Measurements from ENCODE around the gene ALDH1L2. TPM values are rescaled to one million over a fixed set of nuclear protein-coding genes. Genes with fewer than 3 reads are reported as not detected.

Gene ALDH1L2
- total and polyA plus RNA-seq, 5 donors from 2014 or later: not detected

GRCh38 chr12:104975587-104976343 is 108.5 kb downstream of the ALDH1L2 start:
- ATAC-seq (ENCODE audit: low read depth in 2 of 2): no peak
- H3K27ac ChIP-seq (ENCODE audit: insufficient read depth, low read length, poor library complexity, severe bottlenecking): no peak overlapping the region

GRCh38 chr12:104974626-104975290 is 109.5 kb downstream of the ALDH1L2 start:
- Mint-ChIP-seq H3K27me3 (peaks cover 6% of the 10 kb centered on the region), H3K4me3 (no peak overlapping the region), H3K36me3 (no peaks in the 10 kb centered on the region), H3K27ac (peak overlapping the region in 1 of 3 donors; percentile 8), H3K9me3 (no peaks in the 10 kb centered on the region), H3K4me1 (no peaks in the 10 kb centered on the region)
- peak; percentile 53 to 56 for ATAC-seq (ENCODE audit: low read depth in 2 of 2)
- DNase-seq: no peak
- Histone ChIP-seq H3K4me3 (ENCODE audit: low read depth, low read length) (no peak overlapping the region), H3K27ac (ENCODE audit: insufficient read depth, low read length, poor library complexity, severe bottlenecking) (no peak overlapping the region), H3K9me3 (ENCODE audit: control insufficient read depth in 2 of 2, low read length in 2 of 2) (no peaks in the 10 kb centered on the region), H3K36me3 (ENCODE audit: control insufficient read depth, insufficient read depth, low read length) (no peaks in the 10 kb centered on the region), H3K4me1 (ENCODE audit: control insufficient read depth, insufficient read depth, low read length, poor library complexity, severe bottlenecking) (no peaks in the 10 kb centered on the region), H3K27me3 (ENCODE audit: control insufficient read depth, insufficient read depth, low read length) (peaks cover 2% of the 10 kb centered on the region)

More at GRCh38 chr12:104975587-104976343, 108.5 kb downstream of the ALDH1L2 start:
- H3K4me3 ChIP-seq (ENCODE audit: low read depth, low read length): no peak overlapping the region
- no peaks in the 10 kb centered on the region for H3K9me3 Mint-ChIP-seq
- H3K36me3 ChIP-seq (ENCODE audit: control insufficient read depth, insufficient read depth, low read length): no peaks in the 10 kb centered on the region
- H3K4me1 ChIP-seq (ENCODE audit: control insufficient read depth, insufficient read depth, low read length, poor library complexity, severe bottlenecking): no peaks in the 10 kb centered on the region
- no peaks in the 10 kb centered on the region for H3K36me3 Mint-ChIP-seq
- no peak overlapping the region for H3K4me3 Mint-ChIP-seq
- H3K27me3 Mint-ChIP-seq: peaks cover 6% of the 10 kb centered on the region
- H3K27me3 ChIP-seq (ENCODE audit: control insufficient read depth, insufficient read depth, low read length): peaks cover 2% of the 10 kb centered on the region
- H3K9me3 ChIP-seq (ENCODE audit: control insufficient read depth in 2 of 2, low read length in 2 of 2): no peaks in the 10 kb centered on the region
- DNase-seq: no peak
- H3K27ac Mint-ChIP-seq: no peak overlapping the region
- H3K4me1 Mint-ChIP-seq: no peaks in the 10 kb centered on the region

GRCh38 chr12:104973250-104973649 is 111.0 kb downstream of the ALDH1L2 start:
- Mint-ChIP-seq H3K4me3 (no peak overlapping the region), H3K27me3 (peaks cover 6% of the 10 kb centered on the region), H3K27ac (no peak overlapping the region), H3K9me3 (no peaks in the 10 kb centered on the region), H3K36me3 (no peaks in the 10 kb centered on the region), H3K4me1 (no peaks in the 10 kb centered on the region)
- DNase-seq (no peak), ATAC-seq (ENCODE audit: low read depth in 2 of 2) (no peak)
- H3K4me3 ChIP-seq (ENCODE audit: low read depth, low read length): no peak overlapping the region
- H3K36me3 ChIP-seq (ENCODE audit: control insufficient read depth, insufficient read depth, low read length): no peaks in the 10 kb centered on the region
- no peaks in the 10 kb centered on the region for H3K4me1 ChIP-seq (ENCODE audit: control insufficient read depth, insufficient read depth, low read length, poor library complexity, severe bottlenecking)
- no peaks in the 10 kb centered on the region for H3K27me3 ChIP-seq (ENCODE audit: control insufficient read depth, insufficient read depth, low read length)
- no peaks in the 10 kb centered on the region for H3K9me3 ChIP-seq (ENCODE audit: control insufficient read depth in 2 of 2, low read length in 2 of 2)
- no peak overlapping the region for H3K27ac ChIP-seq (ENCODE audit: insufficient read depth, low read length, poor library complexity, severe bottlenecking)

- H3K27me3 ChIP-seq (ENCODE audit: control insufficient read depth, insufficient read depth, low read length): no peaks in the 10 kb centered on the region
- no peak overlapping the region for H3K27ac Mint-ChIP-seq
- H3K27ac ChIP-seq (ENCODE audit: insufficient read depth, low read length, poor library complexity, severe bottlenecking): no peak overlapping the region
- H3K9me3 ChIP-seq (ENCODE audit: control insufficient read depth in 2 of 2, low read length in 2 of 2): no peaks in the 10 kb centered on the region
- peaks cover 10% of the 10 kb centered on the region for H3K27me3 Mint-ChIP-seq
- DNase-seq (no peak), ATAC-seq (ENCODE audit: low read depth in 2 of 2) (no peak)
- no peak overlapping the region for H3K4me3 ChIP-seq (ENCODE audit: low read depth, low read length)
- no peaks in the 10 kb centered on the region for H3K4me1 Mint-ChIP-seq
- no peaks in the 10 kb centered on the region for H3K4me1 ChIP-seq (ENCODE audit: control insufficient read depth, insufficient read depth, low read length, poor library complexity, severe bottlenecking)
- H3K4me3 Mint-ChIP-seq: no peak overlapping the region
- no peaks in the 10 kb centered on the region for H3K9me3 Mint-ChIP-seq
- H3K36me3 ChIP-seq (ENCODE audit: control insufficient read depth, insufficient read depth, low read length): no peaks in the 10 kb centered on the region
- H3K36me3 Mint-ChIP-seq: no peaks in the 10 kb centered on the region
Observed at GRCh38 chr12:104971306-104971705, 113.0 kb downstream of the ALDH1L2 start.

Other genes starting within 250 kb of the ALDH1L2 start
- gene SLC41A2, start 126.2 kb downstream of the ALDH1L2 start, total RNA-seq: 4.7 TPM
- under 1 TPM in 3 of 4 donors, not detected in 1; 0.32 to 0.64 (median 0.47) TPM for gene SLC41A2, start 126.2 kb downstream of the ALDH1L2 start, polyA plus RNA-seq
- gene NOPCHAP1, start 98.1 kb downstream of the ALDH1L2 start, total RNA-seq: 11.6 TPM
- 10 to 100 TPM; 14.3 to 26.9 (median 18.4) TPM for gene NOPCHAP1, start 98.1 kb downstream of the ALDH1L2 start, polyA plus RNA-seq
- gene WASHC4, start 23.3 kb upstream of the ALDH1L2 start, total RNA-seq: 41.2 TPM
- 10 to 100 TPM; 24.0 to 33.1 (median 27.7) TPM for gene WASHC4, start 23.3 kb upstream of the ALDH1L2 start, polyA plus RNA-seq
- 58.3 TPM for gene APPL2, start 151.7 kb upstream of the ALDH1L2 start, total RNA-seq
- 10 to 100 TPM; 11.4 to 16.6 (median 13.8) TPM for gene APPL2, start 151.7 kb upstream of the ALDH1L2 start, polyA plus RNA-seq
- 64.6 TPM for gene C12orf75, start 246.2 kb upstream of the ALDH1L2 start, total RNA-seq
- 100 to 1,000 TPM in 1 of 4 donors, 10 to 100 TPM in 3; 53.0 to 184 (median 91.0) TPM for gene C12orf75, start 246.2 kb upstream of the ALDH1L2 start, polyA plus RNA-seq